Measurements from ENCODE around the gene FFAR1. TPM values are rescaled to one million over a fixed set of nuclear protein-coding genes. Genes with fewer than 3 reads are reported as not detected.
"Not testable (repeated sequence)": the region's sequence is repeated elsewhere in the genome, so short reads cannot be mapped to it uniquely, and the experiment has no call there.

Gene FFAR1
- total and polyA plus RNA-seq, 9 donors: 0.04 to 0.14 (median 0.07) TPM; not detected in 6

- no CpG with 5 or more reads among the region's 5 CpGs for WGBS (ENCODE audit: insufficient coverage)
- not testable (repeated sequence) for DNase-seq; H3K27ac ChIP-seq (ENCODE audit: low read length)
These were observed 12.4 kb downstream of the FFAR1 start for GRCh38 chr19:35360081-35360480.

GRCh38 chr19:35360880-35361420 is 13.2 kb downstream of the FFAR1 start:
- H3K27ac ChIP-seq (ENCODE audit: low read length): no peak overlapping the region
- no CpG with 5 or more reads among the region's 5 CpGs for WGBS (ENCODE audit: insufficient coverage)
- peaks cover 3% of the 10 kb centered on the region for H3K4me1 ChIP-seq (ENCODE audit: control insufficient read depth, insufficient read depth, low read length)
- no peak for DNase-seq
- H3K9me3 ChIP-seq (replicated peaks; ENCODE audit: control insufficient read depth, low read depth, low read length): no peaks in the 10 kb centered on the region
- peaks cover 4% of the 10 kb centered on the region for H3K27me3 ChIP-seq (ENCODE audit: control insufficient read depth, insufficient read depth, low read length)
- no peak overlapping the region for H3K4me3 ChIP-seq (ENCODE audit: low read length)
- H3K36me3 ChIP-seq (ENCODE audit: control insufficient read depth, insufficient read depth, low read length): no peaks in the 10 kb centered on the region

More at GRCh38 chr19:35360081-35360480, 12.4 kb downstream of the FFAR1 start:
- not testable (repeated sequence) for H3K36me3 ChIP-seq (ENCODE audit: control insufficient read depth, insufficient read depth, low read length); H3K9me3 ChIP-seq (replicated peaks; ENCODE audit: control insufficient read depth, low read depth, low read length); H3K4me3 ChIP-seq (ENCODE audit: low read length); H3K4me1 ChIP-seq (ENCODE audit: control insufficient read depth, insufficient read depth, low read length); H3K27me3 ChIP-seq (ENCODE audit: control insufficient read depth, insufficient read depth, low read length)

GRCh38 chr19:35362261-35363000 is 14.7 kb downstream of the FFAR1 start:
- Histone ChIP-seq H3K4me1 (ENCODE audit: control insufficient read depth, insufficient read depth, low read length) (peaks cover 3% of the 10 kb centered on the region), H3K36me3 (ENCODE audit: control insufficient read depth, insufficient read depth, low read length) (no peaks in the 10 kb centered on the region), H3K9me3 (replicated peaks; ENCODE audit: control insufficient read depth, low read depth, low read length) (no peaks in the 10 kb centered on the region), H3K4me3 (ENCODE audit: low read length) (no peak overlapping the region), H3K27me3 (ENCODE audit: control insufficient read depth, insufficient read depth, low read length) (peaks cover 2% of the 10 kb centered on the region), H3K27ac (ENCODE audit: low read length) (no peak overlapping the region)
- no peak for DNase-seq
- no CpG with 5 or more reads among the region's 14 CpGs for WGBS (ENCODE audit: insufficient coverage)

GRCh38 chr19:35363001-35363590 is 15.4 kb downstream of the FFAR1 start:
- peaks cover 2% of the 10 kb centered on the region for H3K27me3 ChIP-seq (ENCODE audit: control insufficient read depth, insufficient read depth, low read length)
- no CpG with 5 or more reads among the region's 11 CpGs for WGBS (ENCODE audit: insufficient coverage)
- H3K36me3 ChIP-seq (ENCODE audit: control insufficient read depth, insufficient read depth, low read length): no peaks in the 10 kb centered on the region
- H3K27ac ChIP-seq (ENCODE audit: low read length): no peak overlapping the region
- H3K4me1 ChIP-seq (ENCODE audit: control insufficient read depth, insufficient read depth, low read length): no peaks in the 10 kb centered on the region
- no peaks in the 10 kb centered on the region for H3K9me3 ChIP-seq (replicated peaks; ENCODE audit: control insufficient read depth, low read depth, low read length)
- DNase-seq: no peak
- no peak overlapping the region for H3K4me3 ChIP-seq (ENCODE audit: low read length)

GRCh38 chr19:35363711-35364425 is 16.2 kb downstream of the FFAR1 start:
- Histone ChIP-seq H3K36me3 (ENCODE audit: control insufficient read depth, insufficient read depth, low read length) (no peaks in the 10 kb centered on the region), H3K4me3 (ENCODE audit: low read length) (no peak overlapping the region), H3K9me3 (replicated peaks; ENCODE audit: control insufficient read depth, low read depth, low read length) (no peaks in the 10 kb centered on the region), H3K27me3 (ENCODE audit: control insufficient read depth, insufficient read depth, low read length) (peaks cover 2% of the 10 kb centered on the region), H3K27ac (ENCODE audit: low read length) (no peak overlapping the region), H3K4me1 (ENCODE audit: control insufficient read depth, insufficient read depth, low read length) (no peaks in the 10 kb centered on the region)
- no CpG with 5 or more reads among the region's 19 CpGs for WGBS (ENCODE audit: insufficient coverage)
- DNase-seq: no peak

- H3K9me3 ChIP-seq (replicated peaks; ENCODE audit: control insufficient read depth, low read depth, low read length): peaks cover 2% of the 10 kb centered on the region
- H3K4me3 ChIP-seq (ENCODE audit: low read length): no peak overlapping the region
- peaks cover 2% of the 10 kb centered on the region for H3K27me3 ChIP-seq (ENCODE audit: control insufficient read depth, insufficient read depth, low read length)
- DNase-seq: no peak
- H3K27ac ChIP-seq (ENCODE audit: low read length): no peak overlapping the region
- no CpG with 5 or more reads among the region's 4 CpGs for WGBS (ENCODE audit: insufficient coverage)
- H3K4me1 ChIP-seq (ENCODE audit: control insufficient read depth, insufficient read depth, low read length): no peaks in the 10 kb centered on the region
- H3K36me3 ChIP-seq (ENCODE audit: control insufficient read depth, insufficient read depth, low read length): no peaks in the 10 kb centered on the region
These were observed 17.6 kb downstream of the FFAR1 start for GRCh38 chr19:35365303-35365702.

- H3K36me3 ChIP-seq (ENCODE audit: control insufficient read depth, insufficient read depth, low read length): no peaks in the 10 kb centered on the region
- no CpG with 5 or more reads among the region's 1 CpG for WGBS (ENCODE audit: insufficient coverage)
- H3K4me3 ChIP-seq (ENCODE audit: low read length): no peak overlapping the region
- peaks cover 2% of the 10 kb centered on the region for H3K27me3 ChIP-seq (ENCODE audit: control insufficient read depth, insufficient read depth, low read length)
- H3K4me1 ChIP-seq (ENCODE audit: control insufficient read depth, insufficient read depth, low read length): no peaks in the 10 kb centered on the region
- H3K27ac ChIP-seq (ENCODE audit: low read length): no peak overlapping the region
- peaks cover 2% of the 10 kb centered on the region for H3K9me3 ChIP-seq (replicated peaks; ENCODE audit: control insufficient read depth, low read depth, low read length)
- no peak for DNase-seq
These were observed 20.7 kb downstream of the FFAR1 start for GRCh38 chr19:35368378-35368777.

- H3K4me3 ChIP-seq (ENCODE audit: low read length): no peak overlapping the region
- H3K36me3 ChIP-seq (ENCODE audit: control insufficient read depth, insufficient read depth, low read length): no peaks in the 10 kb centered on the region
- no peaks in the 10 kb centered on the region for H3K4me1 ChIP-seq (ENCODE audit: control insufficient read depth, insufficient read depth, low read length)
- no peak for DNase-seq
- no peak overlapping the region for H3K27ac ChIP-seq (ENCODE audit: low read length)
- peaks cover 2% of the 10 kb centered on the region for H3K27me3 ChIP-seq (ENCODE audit: control insufficient read depth, insufficient read depth, low read length)
- H3K9me3 ChIP-seq (replicated peaks; ENCODE audit: control insufficient read depth, low read depth, low read length): peaks cover 2% of the 10 kb centered on the region
These were observed 21.8 kb downstream of the FFAR1 start for GRCh38 chr19:35369522-35369921.

- Histone ChIP-seq H3K4me1 (ENCODE audit: control insufficient read depth, insufficient read depth, low read length) (no peaks in the 10 kb centered on the region), H3K27me3 (ENCODE audit: control insufficient read depth, insufficient read depth, low read length) (peaks cover under 1% of the 10 kb centered on the region)
These were observed 23.0 kb downstream of the FFAR1 start, which contains the start of gene GPR42 for GRCh38 chr19:35370722-35371121. Gene GPR42 (plus strand): TSS chr19:35371068. CDS start chr19:35371360, 292 bp downstream.

GRCh38 chr19:35373492-35373891 is 25.8 kb downstream of the FFAR1 start:
- 66% methylated on average over 5 of the region's 7 CpGs for WGBS (ENCODE audit: insufficient coverage)
- DNase-seq: no peak
- Histone ChIP-seq H3K4me1 (ENCODE audit: control insufficient read depth, insufficient read depth, low read length) (no peaks in the 10 kb centered on the region), H3K4me3 (ENCODE audit: low read length) (no peak overlapping the region), H3K27ac (ENCODE audit: low read length) (no peak overlapping the region), H3K36me3 (ENCODE audit: control insufficient read depth, insufficient read depth, low read length) (no peaks in the 10 kb centered on the region), H3K9me3 (replicated peaks; ENCODE audit: control insufficient read depth, low read depth, low read length) (peaks cover 2% of the 10 kb centered on the region), H3K27me3 (ENCODE audit: control insufficient read depth, insufficient read depth, low read length) (peaks cover 2% of the 10 kb centered on the region)

More at GRCh38 chr19:35370722-35371121, 23.0 kb downstream of the FFAR1 start, which contains the start of gene GPR42:
- Histone ChIP-seq H3K9me3 (replicated peaks; ENCODE audit: control insufficient read depth, low read depth, low read length) (peaks cover 2% of the 10 kb centered on the region), H3K36me3 (ENCODE audit: control insufficient read depth, insufficient read depth, low read length) (no peaks in the 10 kb centered on the region), H3K27ac (ENCODE audit: low read length) (no peak within 1 kb of the TSS), H3K4me3 (ENCODE audit: low read length) (no peak within 1 kb of the TSS)
- DNase-seq: no peak
- no CpG with 5 or more reads among the region's 8 CpGs for WGBS (ENCODE audit: insufficient coverage)

All from muscle of leg (tissue), 11 donors.